SIG-M5 (cell line): ENCODE measurements around the gene RNF150.

Experiments
- DNase-seq: peaks from one replicate; lab custom pipeline; 2025; lab: John Stamatoyannopoulos, UW

RNF150 gene

DNA sequence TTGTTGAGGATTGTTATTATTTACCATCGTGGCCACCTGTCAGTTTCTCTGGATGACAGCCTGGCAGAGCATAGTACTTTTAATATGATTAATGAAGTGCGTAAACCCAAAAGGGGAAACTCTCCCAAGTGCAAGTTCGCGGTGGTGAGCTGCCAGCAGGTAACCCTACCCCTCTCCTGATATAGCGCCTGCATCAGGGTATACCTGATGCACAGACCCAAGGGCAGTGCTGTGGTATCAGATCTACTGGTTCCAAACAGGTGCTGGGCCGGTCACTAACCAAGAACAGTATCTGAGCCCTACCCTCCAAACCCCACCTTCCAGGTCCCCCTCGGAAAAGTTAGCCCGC is 1.6 kb downstream of the RNF150 start:
- DNase-seq, result no peak

DNA sequence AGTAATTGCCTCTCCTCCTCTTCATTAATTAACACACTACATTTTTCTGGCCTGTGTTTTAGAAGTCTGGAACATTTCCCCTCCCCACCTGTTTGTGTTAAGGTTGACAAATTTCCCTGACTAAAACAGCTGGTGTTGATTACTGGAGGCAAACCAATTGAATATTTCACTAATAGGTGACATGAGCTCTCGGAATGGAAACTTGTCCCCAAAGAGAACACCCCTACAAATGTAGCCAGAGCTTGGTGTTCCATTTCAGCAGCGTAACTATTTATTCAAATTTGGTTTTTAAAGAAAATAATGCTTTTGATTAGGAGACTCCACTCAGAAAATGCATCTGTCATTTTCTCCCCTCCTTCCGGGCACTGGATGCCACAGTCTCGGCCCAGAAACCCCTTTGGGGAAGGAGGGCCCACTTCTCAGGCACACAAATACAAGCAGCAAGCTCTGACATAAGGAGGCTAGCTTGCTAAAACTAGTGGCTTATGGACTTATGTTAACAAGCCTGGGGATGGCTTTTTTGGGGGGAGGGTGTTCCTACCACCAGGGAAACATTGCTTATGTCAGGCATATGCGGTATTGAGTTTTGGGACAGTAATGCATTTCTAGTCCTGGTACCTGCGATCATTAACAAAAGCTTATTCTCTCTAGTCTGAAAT is 2.2 kb downstream of the RNF150 start:
- DNase-seq, result no peak

DNA sequence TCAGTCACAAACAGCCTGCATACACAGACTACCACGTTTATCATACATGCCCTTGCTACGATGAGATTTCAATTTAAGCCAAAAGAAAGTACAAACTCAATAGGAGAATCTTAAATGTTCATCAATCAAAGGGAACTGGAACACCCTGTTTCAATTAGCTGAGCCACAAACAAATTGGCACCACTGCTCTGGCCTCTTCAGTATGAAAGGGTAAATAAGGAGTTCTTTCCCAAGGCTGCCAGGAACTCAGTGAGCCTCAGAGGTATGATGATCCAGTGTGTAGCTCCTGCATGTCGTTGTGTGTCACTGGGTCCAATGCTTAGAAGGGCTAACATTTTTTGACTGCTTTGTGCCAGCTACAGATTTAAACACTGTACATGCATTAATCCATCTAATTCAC is 5.4 kb downstream of the RNF150 start:
- DNase-seq, result no peak

DNA sequence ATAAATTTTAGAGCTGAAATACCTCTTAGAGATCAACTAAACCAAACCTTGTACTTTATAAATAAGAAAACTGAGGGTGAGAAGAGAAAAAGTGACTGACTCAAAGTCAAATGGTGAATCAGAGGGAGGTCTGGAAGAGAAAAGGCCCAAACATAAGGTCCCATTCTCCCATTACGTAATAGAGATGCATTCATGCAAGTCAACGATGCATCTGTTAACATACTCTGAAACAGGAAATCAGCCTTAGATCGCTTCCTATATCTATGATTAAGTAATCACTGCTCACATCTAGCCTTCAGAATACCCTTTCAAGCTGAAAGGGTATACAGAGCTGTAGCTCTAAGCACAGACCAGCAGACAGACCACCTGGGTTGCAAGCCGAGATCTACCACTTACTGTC is 6.5 kb downstream of the RNF150 start:
- no peak for DNase-seq

DNA sequence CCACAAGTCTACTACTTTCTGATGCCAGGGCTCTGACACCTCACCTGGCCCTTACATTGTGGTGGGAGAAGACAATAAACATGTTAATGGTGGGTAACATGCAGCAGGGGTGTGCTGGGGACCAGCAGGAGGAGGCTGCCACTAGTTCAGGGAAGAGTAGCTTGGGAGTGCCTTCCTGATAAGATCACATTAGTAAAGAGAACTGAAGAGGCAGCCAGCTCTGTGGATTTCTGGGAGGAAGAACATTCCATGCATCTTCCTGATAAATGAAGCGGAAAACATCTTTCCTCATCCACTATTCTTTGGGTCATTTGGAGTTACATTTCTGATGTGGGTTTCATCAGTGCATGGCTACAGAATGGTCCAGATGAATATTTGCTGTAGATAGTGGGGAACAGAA is 9.0 kb downstream of the RNF150 start:
- no peak for DNase-seq

DNA sequence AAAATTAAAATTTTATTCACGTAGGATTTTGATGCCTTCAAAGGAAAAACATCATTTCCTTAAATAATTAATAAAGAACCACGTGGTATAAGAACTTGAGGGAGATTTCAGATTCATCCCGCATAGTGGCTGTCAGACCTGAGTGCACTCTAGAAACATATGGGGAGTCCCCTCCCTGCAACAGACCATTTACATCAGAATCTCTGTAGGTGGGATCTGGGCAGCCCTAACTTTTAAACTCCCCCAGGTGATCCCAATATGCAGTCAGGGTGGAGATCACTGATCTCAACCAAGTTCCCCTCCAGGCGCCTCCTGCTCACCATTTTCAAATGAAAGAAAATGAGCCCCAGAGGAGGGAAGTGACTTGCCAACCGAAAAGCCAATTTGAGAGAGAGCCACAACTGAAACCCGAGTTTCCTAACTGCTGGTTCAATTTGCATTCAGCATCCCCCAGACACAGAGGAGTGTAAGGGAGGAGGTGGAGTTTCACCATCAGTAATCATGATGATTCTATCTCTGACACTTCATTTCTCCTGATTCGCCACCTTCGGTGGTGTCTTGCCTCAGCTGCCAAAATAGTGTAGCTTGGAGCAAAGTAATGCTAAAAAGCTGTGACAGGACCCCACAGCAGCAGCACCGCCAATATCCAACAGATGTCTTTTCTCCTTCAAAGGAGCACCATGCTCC is 11.4 kb downstream of the RNF150 start:
- DNase-seq, result no peak

DNA sequence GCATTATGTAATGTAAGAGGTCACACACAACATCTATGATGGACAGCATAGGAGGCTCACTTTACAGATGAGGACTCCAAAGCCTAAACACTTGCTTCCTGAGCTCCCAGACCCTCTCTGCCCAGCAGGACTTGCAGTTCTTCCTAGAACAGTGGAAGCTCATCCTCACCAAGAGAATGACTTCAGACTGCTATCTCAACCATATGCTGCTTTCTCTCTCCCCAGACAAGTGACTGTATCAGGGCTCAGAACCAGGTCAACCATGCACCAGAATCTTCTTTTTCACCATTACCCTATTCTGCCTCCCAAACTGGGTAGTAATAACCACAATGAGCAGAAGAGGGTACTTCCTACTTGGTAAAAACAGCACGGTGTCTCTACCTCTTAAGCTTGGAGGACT is 12.2 kb downstream of the RNF150 start:
- no peak for DNase-seq

DNA sequence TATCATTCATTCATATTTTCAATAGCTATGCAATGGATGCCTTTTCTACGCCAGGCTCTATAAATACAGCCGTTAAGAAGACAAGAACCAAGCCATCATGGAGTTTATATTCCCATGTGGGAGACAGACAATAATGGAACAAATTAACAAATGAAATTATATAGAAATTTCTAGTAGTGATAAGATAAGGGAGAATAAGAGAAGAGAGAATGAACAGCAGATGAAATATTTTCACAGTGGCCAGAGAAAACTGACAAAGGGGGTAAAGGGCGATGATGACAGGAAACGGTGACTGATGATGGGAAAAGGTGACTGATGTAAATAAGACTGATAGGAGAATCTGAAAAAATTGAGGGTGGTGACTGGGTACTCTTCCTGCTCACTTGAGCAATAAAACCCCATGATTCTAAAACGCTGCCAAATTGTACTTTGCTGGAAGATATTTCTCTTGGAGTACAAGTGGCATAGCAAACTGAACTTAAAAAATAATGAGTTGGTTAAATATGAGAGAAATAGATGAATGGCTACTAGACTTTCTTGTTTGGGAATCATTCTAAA is 13.2 kb downstream of the RNF150 start:
- no peak for DNase-seq

DNA sequence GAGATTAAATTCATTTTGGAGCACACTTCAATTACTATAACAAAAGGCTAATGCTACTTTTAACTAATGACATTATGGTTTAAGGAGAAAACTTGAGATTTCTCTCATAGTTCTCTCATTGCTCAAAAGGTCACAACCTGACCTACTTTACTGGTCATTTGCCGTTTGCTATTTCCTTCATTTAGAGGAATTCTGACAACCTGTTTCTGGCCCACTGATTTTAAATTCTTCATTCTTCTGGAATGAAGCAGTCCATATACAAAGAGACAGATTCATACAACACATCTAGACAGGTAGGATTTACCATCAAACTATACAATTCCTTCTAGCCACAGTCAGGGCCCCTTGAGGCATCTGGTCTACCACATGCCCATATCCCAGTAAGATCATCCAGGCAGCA is 14.2 kb downstream of the RNF150 start:
- no peak for DNase-seq

DNA sequence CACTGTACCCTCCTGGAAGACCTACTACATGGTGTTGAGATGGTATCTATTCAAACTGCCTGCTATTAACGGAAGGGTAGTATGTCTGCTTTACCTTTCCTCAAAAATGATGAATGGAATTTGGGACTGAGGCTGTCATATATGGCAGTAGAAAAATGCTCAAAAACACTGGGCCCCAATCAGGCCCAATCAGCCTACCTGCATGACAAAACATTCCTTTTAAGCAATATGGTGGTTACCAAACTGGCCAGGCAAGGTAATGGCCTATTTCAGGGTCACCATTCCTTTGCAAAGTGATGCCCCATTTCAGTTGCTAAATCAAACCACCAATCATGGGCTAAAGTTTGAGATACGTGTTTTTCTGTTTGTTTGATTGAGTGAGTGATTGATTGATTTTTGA is 14.9 kb downstream of the RNF150 start:
- DNase-seq, result no peak

DNA sequence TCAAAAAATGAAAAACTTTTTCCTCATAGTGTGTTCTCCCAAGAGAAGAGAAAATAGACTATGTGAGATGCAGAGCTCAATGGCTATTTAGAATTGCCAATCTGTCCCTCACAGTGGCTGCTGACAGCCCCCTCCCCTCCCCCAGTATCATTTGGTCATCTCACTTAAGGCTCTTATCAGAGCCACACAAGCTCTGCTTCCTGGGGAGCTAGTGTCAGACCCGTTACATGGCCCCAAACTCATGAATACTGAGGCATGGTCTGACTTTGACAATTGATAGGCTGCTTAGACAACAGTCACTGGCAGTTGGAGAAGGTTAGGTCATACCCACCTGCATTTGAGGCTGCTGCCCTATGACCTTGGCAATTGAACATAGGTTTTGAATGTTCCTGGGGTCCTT is 15.3 kb downstream of the RNF150 start:
- no peak for DNase-seq

DNA sequence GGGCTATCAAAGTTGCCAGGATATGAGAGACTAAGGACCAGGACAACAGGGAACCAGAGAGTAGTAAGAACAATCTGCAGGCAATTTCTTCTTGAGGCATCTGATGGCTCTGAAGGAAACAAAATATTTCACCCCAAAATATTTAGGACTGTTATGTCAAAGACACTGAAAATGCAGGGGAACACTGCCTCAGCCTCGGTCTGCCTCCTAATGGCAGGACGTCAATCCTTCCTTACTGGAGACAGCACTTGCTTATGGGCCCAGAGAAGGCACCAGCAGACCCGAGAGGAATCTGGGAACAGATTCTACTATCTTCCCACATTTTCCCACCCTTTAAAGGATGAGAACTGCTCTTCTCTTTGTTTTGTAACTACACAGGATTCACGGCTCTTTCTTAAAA is 23.3 kb downstream of the RNF150 start:
- DNase-seq, result no peak

DNA sequence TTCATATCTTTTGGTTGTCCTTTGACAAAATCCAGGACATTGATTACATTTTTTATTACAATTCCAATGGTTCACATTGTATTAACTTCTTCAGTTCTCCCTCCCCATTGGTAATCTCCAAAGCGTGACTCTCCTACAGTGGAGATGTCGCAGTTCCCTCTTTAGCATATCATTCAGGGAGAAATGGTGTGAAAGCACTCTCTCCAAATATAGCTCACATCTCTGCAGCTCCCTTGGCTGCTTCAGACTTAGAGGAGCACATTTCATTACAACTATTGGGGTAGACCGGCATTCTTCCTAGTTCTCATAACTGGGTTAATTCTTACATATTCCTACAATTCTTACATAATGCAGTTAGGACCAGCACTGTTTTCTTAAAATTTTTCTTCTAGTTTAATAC is 25.3 kb downstream of the RNF150 start:
- no peak for DNase-seq

DNA sequence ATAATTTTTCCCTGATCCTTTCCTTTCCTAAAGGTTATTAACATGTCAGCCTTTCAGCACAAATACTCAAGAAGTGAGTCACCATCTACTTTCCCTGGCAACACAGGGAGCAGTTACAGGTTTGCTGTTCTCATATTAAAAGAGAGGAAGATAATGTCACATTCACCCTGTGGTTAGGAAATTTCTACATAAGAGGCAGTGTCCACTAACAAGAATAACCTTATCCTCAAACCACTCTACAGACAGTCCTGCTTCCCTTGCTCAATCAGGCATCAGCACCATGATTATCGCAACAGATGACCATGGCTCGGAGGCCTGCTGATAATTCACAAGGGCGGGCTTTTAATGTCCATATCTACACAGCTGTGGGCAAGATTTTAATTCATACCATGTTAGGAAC is 30.9 kb downstream of the RNF150 start:
- DNase-seq, result no peak

DNA sequence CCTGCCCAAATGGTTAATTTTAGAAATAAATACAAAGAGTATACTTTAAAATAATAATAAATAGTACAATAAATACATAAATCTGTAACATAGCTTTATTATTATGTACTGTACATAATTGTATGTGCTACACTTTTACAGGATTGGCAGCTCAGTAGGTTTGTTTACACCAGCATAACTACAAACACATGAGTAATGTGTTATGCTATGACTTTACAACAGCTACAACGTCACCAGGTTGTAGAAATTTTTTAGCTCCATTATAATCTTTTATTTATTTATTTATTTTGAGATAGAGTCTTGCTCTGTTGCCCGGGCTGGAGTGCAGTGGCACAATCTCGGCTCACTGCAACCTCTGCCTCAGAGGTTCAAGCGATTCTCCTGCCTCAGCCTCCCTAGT is 31.8 kb downstream of the RNF150 start:
- DNase-seq, result no peak

DNA sequence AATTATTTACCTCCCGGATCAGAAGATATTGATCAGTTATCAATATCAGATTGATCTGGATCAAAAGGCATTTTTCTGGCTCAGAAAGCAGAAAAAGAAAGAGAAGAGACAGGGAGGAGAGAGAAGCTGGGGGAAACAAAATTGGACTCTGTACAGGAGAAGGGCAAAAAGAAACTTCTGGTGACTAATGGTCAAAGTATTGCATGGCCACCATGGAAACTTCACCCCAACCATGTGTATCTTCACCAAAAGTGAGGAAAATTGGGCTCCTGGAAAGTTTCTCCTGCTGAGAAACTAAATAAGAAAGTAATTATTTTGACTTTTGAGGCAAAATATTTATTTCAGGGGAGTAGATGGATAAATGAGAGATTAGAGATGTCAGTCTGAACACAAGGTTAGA is 33.9 kb downstream of the RNF150 start:
- DNase-seq, result no peak

DNA sequence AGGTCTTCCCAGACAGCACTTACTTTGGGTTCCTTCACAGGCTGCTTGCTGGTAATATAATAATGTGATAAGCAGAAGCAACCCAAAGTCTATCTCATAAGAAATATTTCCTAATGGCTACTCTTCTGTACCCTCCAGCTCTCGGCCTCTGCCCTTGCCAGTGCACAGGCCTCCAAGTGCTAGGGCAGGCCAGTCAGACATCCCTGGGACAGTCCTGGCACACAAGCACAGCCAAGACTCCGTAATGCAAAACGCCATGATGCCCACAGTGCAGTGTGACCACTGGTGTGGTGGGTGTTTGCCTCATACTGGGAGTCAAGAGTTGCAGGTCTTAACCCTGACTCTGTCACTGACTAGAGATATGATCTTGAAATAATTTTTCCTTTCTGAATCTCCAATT is 35.1 kb downstream of the RNF150 start:
- no peak for DNase-seq

DNA sequence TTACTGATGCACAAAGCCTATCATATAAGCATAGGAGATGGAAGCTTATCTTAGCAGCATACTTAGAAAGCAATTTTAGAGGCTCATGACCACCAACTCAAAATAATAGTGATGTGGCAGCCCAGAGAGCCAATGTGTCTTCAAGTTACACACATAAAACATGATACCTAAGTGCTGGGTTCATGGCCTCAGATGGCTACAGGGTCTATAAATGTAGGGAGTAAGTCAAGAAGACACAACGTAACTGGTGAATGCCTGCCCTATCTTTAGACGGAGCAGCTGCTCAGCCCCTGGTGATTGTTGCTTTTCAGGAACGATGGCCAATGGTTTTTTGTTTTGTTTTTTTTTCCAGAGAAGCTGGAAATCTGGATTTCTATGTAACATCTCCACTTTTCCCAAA is 42.8 kb downstream of the RNF150 start:
- DNase-seq, result no peak

DNA sequence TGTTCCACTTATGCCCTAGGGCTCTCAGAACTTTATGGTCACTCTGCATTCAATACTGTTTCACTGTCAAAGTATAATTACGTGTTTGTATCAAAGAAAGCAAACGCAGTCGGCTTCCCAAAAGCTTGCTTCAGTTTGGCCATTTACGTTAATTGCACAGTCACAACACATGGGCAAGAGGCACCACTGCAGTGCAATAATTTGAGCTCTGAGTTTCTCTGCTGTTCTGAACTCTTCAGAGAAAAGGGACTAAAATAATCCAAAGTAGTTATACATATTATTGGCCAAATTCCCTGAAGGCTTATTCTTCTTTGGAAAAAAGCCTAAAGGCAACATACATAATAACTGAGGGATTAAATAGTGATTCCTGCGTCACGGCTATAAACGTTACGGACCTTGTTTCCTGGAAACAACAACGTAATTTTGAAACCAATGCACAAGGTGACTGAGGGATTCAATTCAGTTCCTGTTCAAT is 51.3 kb downstream of the RNF150 start:
- no peak for DNase-seq

DNA sequence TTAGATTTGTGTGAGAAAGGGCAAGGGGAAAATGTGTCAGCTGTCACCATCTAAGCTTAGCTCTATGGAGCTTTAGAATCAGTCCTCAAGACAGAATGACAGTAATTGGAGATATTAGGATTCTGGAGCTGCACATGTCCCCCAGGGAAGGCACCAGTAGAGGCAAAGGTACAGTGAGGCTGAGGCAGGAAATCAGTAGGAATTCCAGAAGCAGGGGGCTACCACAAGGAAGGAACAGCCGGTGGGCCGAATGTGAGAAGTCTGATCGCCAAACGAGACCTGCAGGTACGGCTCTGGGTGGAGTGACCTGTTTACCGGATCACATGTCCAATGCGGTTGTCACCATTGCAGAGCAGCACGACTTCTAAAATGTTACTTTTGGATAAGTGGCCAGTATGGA is 52.6 kb downstream of the RNF150 start:
- DNase-seq, result no peak

DNA sequence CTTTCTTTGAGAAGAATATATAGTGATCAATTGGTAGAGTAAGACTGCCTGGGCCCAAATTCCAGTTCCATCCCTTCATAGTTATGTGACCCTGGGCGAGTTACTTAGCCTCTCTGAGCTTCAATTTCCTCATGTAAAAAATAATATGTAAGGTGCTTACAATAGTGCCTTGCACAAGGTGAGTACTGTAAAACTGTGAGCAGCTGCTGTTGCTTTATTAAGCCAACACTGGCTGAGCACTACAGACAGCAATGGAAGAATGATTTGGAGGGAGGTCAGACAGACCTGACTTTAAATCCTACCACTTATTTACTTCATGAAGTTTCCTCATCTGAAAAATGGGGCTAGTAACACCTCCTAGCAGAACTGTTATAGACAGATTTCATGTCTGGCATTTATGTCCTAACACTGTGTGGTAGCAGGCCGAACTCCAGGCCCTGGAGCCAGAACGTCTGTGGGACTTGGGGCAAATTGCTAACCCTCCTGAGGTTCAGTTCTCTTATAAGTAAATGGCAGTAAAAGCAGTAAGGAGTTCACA is 53.8 kb downstream of the RNF150 start:
- no peak for DNase-seq

DNA sequence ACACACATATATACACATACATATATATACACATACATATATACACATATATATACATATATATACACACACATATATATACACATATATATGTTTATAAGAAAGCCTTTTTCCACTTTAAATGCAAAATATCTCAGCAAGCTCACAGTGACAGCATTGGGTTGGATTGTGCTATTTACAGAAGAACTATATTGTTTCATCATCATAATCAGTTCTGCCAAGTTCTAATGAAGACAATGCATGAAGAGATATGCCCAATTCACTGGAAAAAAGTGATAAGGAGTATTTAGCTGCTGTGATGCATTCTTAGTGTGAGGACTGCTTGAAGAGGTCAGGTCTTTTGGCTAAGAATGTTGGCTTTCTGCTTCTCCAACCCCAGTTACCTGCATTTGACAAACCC is 54.4 kb downstream of the RNF150 start:
- DNase-seq, result no peak

DNA sequence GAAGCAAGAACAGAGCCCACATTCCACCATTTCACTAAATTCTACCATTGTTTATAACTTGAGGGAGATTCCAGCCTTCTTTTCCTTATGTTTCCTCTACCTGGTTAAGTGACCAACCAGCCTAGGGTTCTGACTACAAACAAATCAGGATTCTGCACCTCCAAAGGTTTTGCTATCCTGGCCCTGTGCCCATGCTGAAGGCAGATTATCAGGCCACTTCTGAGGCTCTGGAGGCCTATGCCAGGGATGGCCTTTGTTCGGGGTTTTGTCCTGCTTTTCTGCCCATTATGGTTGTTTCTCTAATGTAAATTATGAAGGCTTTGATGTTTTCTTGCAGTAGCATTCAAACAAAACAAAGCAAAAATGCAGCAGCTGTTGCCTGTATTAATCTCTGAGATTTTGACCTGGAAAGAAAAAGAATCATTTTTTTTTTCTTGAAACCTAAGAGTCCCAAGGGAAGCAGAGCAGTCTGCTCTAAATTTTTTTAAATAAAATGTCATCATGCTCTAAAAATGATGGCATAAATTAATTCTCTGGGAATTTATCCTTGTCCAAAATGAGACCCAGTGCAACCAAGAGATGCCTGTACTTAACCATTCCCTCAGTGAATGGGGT is 55.6 kb downstream of the RNF150 start:
- DNase-seq, result no peak
